ENCODE data around the gene DLG5.

Gene DLG5

GRCh38 chr10:77915319-77916105 lies 11.0 kb downstream of the DLG5 start:
- no peak for TF ChIP-seq TEAD4 (IDR thresholded peaks at IDR 0.05)
- no peak for TF ChIP-seq FOXM1 (IDR thresholded peaks at IDR 0.05; ENCODE audit: borderline replicate concordance, low read depth)
- no peak for TF ChIP-seq USF1 (IDR thresholded peaks at IDR 0.05)
- peak; percentile 30; the same call in 1 of the 2 replicates for TF ChIP-seq CEBPB (IDR thresholded peaks at IDR 0.05)
- TF ChIP-seq EGR1 (IDR thresholded peaks at IDR 0.05), result no peak

GRCh38 chr10:77913090-77913489 lies 13.5 kb downstream of the DLG5 start:
- TF ChIP-seq YY1 (IDR thresholded peaks at IDR 0.05; ENCODE audit: low read depth) (no peak), EGR1 (IDR thresholded peaks at IDR 0.05) (no peak), CREB1 (IDR thresholded peaks at IDR 0.05; ENCODE audit: low read depth) (no peak), ZBTB7A (IDR thresholded peaks at IDR 0.05; ENCODE audit: low read depth) (no peak), NFIC (IDR thresholded peaks at IDR 0.05) (no peak), FOXM1 (IDR thresholded peaks at IDR 0.05; ENCODE audit: borderline replicate concordance, low read depth) (no peak), CEBPB (IDR thresholded peaks at IDR 0.05) (no peak), USF1 (IDR thresholded peaks at IDR 0.05) (no peak), TCF12 (IDR thresholded peaks at IDR 0.05; ENCODE audit: low read depth) (no peak), MAX (IDR thresholded peaks at IDR 0.05) (no peak), RAD21 (IDR thresholded peaks at IDR 0.05; ENCODE audit: low read depth) (no peak), TEAD4 (IDR thresholded peaks at IDR 0.05) (no peak), REST (IDR thresholded peaks at IDR 0.05; ENCODE audit: low read depth) (no peak), EP300 (IDR thresholded peaks at IDR 0.05; ENCODE audit: borderline replicate concordance) (no peak), TAF1 (IDR thresholded peaks at IDR 0.05; ENCODE audit: low read depth) (no peak)

- TF ChIP-seq FOXM1 (IDR thresholded peaks at IDR 0.05; ENCODE audit: borderline replicate concordance, low read depth) (no peak), CREB1 (IDR thresholded peaks at IDR 0.05; ENCODE audit: low read depth) (no peak), YY1 (IDR thresholded peaks at IDR 0.05; ENCODE audit: low read depth) (no peak), REST (IDR thresholded peaks at IDR 0.05; ENCODE audit: low read depth) (no peak), CEBPB (IDR thresholded peaks at IDR 0.05) (no peak), EGR1 (IDR thresholded peaks at IDR 0.05) (no peak), RAD21 (IDR thresholded peaks at IDR 0.05; ENCODE audit: low read depth) (no peak), TAF1 (IDR thresholded peaks at IDR 0.05; ENCODE audit: low read depth) (no peak), NFIC (IDR thresholded peaks at IDR 0.05) (no peak), MAX (IDR thresholded peaks at IDR 0.05) (no peak), TEAD4 (IDR thresholded peaks at IDR 0.05) (no peak), EP300 (IDR thresholded peaks at IDR 0.05; ENCODE audit: borderline replicate concordance) (no peak), USF1 (IDR thresholded peaks at IDR 0.05) (no peak), ZBTB7A (IDR thresholded peaks at IDR 0.05; ENCODE audit: low read depth) (no peak), TCF12 (IDR thresholded peaks at IDR 0.05; ENCODE audit: low read depth) (no peak)
Observed at GRCh38 chr10:77912576-77912975, 14.0 kb downstream of the DLG5 start.

GRCh38 chr10:77911535-77912123 lies 14.9 kb downstream of the DLG5 start:
- TF ChIP-seq YY1 (IDR thresholded peaks at IDR 0.05; ENCODE audit: low read depth) (no peak), NFIC (IDR thresholded peaks at IDR 0.05) (no peak), ZBTB7A (IDR thresholded peaks at IDR 0.05; ENCODE audit: low read depth) (no peak)

- TF ChIP-seq CEBPB (IDR thresholded peaks at IDR 0.05) (no peak), FOXM1 (IDR thresholded peaks at IDR 0.05; ENCODE audit: borderline replicate concordance, low read depth) (no peak), REST (IDR thresholded peaks at IDR 0.05; ENCODE audit: low read depth) (no peak), ZBTB7A (IDR thresholded peaks at IDR 0.05; ENCODE audit: low read depth) (no peak), NFIC (IDR thresholded peaks at IDR 0.05) (no peak), TEAD4 (IDR thresholded peaks at IDR 0.05) (no peak), USF1 (IDR thresholded peaks at IDR 0.05) (no peak), RAD21 (IDR thresholded peaks at IDR 0.05; ENCODE audit: low read depth) (no peak), YY1 (IDR thresholded peaks at IDR 0.05; ENCODE audit: low read depth) (no peak), TCF12 (IDR thresholded peaks at IDR 0.05; ENCODE audit: low read depth) (no peak), EGR1 (IDR thresholded peaks at IDR 0.05) (no peak), CREB1 (IDR thresholded peaks at IDR 0.05; ENCODE audit: low read depth) (no peak), TAF1 (IDR thresholded peaks at IDR 0.05; ENCODE audit: low read depth) (no peak), EP300 (IDR thresholded peaks at IDR 0.05; ENCODE audit: borderline replicate concordance) (no peak), MAX (IDR thresholded peaks at IDR 0.05) (no peak)
Observed at GRCh38 chr10:77910524-77911145, 15.9 kb downstream of the DLG5 start.
